ENCODE data around the gene TIMP1. TPM values are rescaled to one million over a fixed set of nuclear protein-coding genes. Genes with fewer than 3 reads are reported as not detected.

TIMP1 gene
- total RNA-seq = 439 and 508 TPM in 2 replicates

GRCh38 chrX:47581731-47582647, at the start of gene TIMP1:
TSS of gene TIMP1 (plus strand) at chrX:47582436. CDS start at chrX:47583416, 980 bp downstream.

GRCh38 chrX:47560934-47561658, 21.1 kb upstream of the TIMP1 start, which contains the start of gene ARAF:
TSS of gene ARAF (plus strand) at chrX:47561205. CDS start at chrX:47562968, 1,763 bp downstream.

GRCh38 chrX:47619486-47620302, 37.5 kb downstream of the TIMP1 start, which contains the start of gene SYN1:
TSS of gene SYN1 (minus strand) at chrX:47619857. CDS start at chrX:47619728, 129 bp downstream.

GRCh38 chrX:47629419-47630200, 47.4 kb downstream of the TIMP1 start, which contains the start of gene CFP:
TSS of gene CFP (minus strand) at chrX:47629930. CDS start at chrX:47629844, 86 bp downstream.

Other genes starting within 250 kb of the TIMP1 start
- 0.12 and 0.13 TPM in 2 replicates for gene ZNF157, start 211.9 kb upstream of the TIMP1 start, total RNA-seq
- gene ZNF41, start 99.2 kb upstream of the TIMP1 start, total RNA-seq = 5.5 and 7.4 TPM in 2 replicates
- gene ARAF, start 21.2 kb upstream of the TIMP1 start, total RNA-seq = 14.7 and 15.1 TPM in 2 replicates
- gene SYN1, start 37.4 kb downstream of the TIMP1 start, total RNA-seq = 0.19 and 0.40 TPM in 2 replicates
- 0.13 and 0.25 TPM in 2 replicates for gene CFP, start 47.5 kb downstream of the TIMP1 start, total RNA-seq
- gene ELK1, start 68.1 kb downstream of the TIMP1 start, total RNA-seq = 12.1 and 13.6 TPM in 2 replicates
- gene UXT, start 76.7 kb downstream of the TIMP1 start, total RNA-seq = 104 and 120 TPM in 2 replicates

All from aortic smooth muscle cell (primary cell).